ENCODE data around the gene REV1. TPM values are rescaled to one million over a fixed set of nuclear protein-coding genes. Genes with fewer than 3 reads are reported as not detected.

REV1 gene
- total and polyA plus RNA-seq, 2 of the 4 experiments (the other 2 are of a cell fraction), result 13.4 to 30.1 TPM

GRCh38 chr2:99495115-99495860 is 5.5 kb upstream of the REV1 start:
- intact Hi-C loops (cut with micrococcal nuclease), result loop anchor here (10.0 kb wide), 1 partner anchor 660 kb away; no protein-coding TSS in a partner anchor

More at GRCh38 chr2:99495115-99495860, 5.5 kb upstream of the REV1 start:
- no CpG with 5 or more reads among the region's 4 CpGs for WGBS, 2 experiments (ENCODE audit: extremely low coverage in 2 of 2, insufficient read length in 1 of 2)
- Histone ChIP-seq H3K27ac (ENCODE audit: insufficient read depth, low read length) (no peak overlapping the region), H2BK20ac (ENCODE audit: low read depth, low read length) (no peak overlapping the region), H3K4me2 (ENCODE audit: low read depth, low read length) (no peak overlapping the region), H3K56ac (ENCODE audit: extremely low read depth, insufficient read depth, low read length) (no peak overlapping the region), H3K4me3 (ENCODE audit: insufficient read depth, low read depth, low read length) (no peak overlapping the region), H4K5ac (ENCODE audit: low read depth, low read length) (no peak overlapping the region), H3K23ac (ENCODE audit: low read depth, low read length) (no peak overlapping the region), H2AFZ (replicated peaks; ENCODE audit: low read length, poor library complexity) (no peak overlapping the region), H3K14ac (replicated peaks; ENCODE audit: low read depth, low read length) (no peak overlapping the region), H3K79me1 (ENCODE audit: low read depth in 1 of 2, low read length in 2 of 2) (no peaks in the 10 kb centered on the region), H3K9me3 (ENCODE audit: control insufficient read depth, insufficient read depth, low read length) (no peaks in the 10 kb centered on the region), H2BK15ac (ENCODE audit: low read depth, low read length) (no peak overlapping the region), H4K20me1 (ENCODE audit: insufficient read depth, low read length) (0 out of 2 replicates have a peak, but pooled peaks cover under 1% of the 10 kb centered on the region), H2AK5ac (ENCODE audit: low read depth, low read length) (no peak overlapping the region), H4K8ac (ENCODE audit: low read depth in 2 of 2, low read length in 2 of 2) (no peak overlapping the region), H3K18ac (ENCODE audit: low read depth, low read length) (no peak overlapping the region), H3K9me1 (ENCODE audit: insufficient read depth, low read length) (no peaks in the 10 kb centered on the region), H3K4ac (ENCODE audit: low read depth, low read length) (no peak overlapping the region), H3K27me3 (ENCODE audit: control insufficient read depth, insufficient read depth, low read length) (peaks cover 33% of the 10 kb centered on the region), H3K4me1 (ENCODE audit: control insufficient read depth, insufficient read depth, low read length) (no peaks in the 10 kb centered on the region), H3K36me3 (ENCODE audit: control insufficient read depth, insufficient read depth, low read length) (no peaks in the 10 kb centered on the region), H2BK120ac (ENCODE audit: low read depth, low read length) (no peak overlapping the region), H2AK9ac (replicated peaks; ENCODE audit: low read depth, low read length, poor library complexity) (no peak overlapping the region), H3K9ac (ENCODE audit: low read depth, low read length) (no peak overlapping the region), H4K91ac (ENCODE audit: insufficient read depth, low read depth, low read length) (no peak overlapping the region), H2BK5ac (ENCODE audit: low read depth, low read length, poor library complexity, severe bottlenecking) (no peak overlapping the region)
- DNase-seq, result no peak
- ATAC-seq (ENCODE audit: low read depth), result no peak
- dilution Hi-C loops (cut with HindIII; ENCODE audit: low sequenced_read_pairs, unreplicated experiment) (no loop called here), in situ Hi-C loops (cut with MboI; ENCODE audit: low sequenced_read_pairs) (no loop called here)
- ChIA-PET POLR2A (ENCODE audit: unreplicated experiment) (no interaction called here), CTCF (no interaction called here)
- no TSS peak for BruUV-seq (replicated peaks)
- no peak for TF ChIP-seq MXI1 (IDR thresholded peaks at IDR 0.05; ENCODE audit: borderline replicate concordance, low read depth, low read length)
- no peak for TF ChIP-seq FOS (IDR thresholded peaks at IDR 0.05; ENCODE audit: low read depth, low read length)
- TF ChIP-seq RCOR1 (IDR thresholded peaks at IDR 0.05; ENCODE audit: insufficient replicate concordance, low read length), result no peak
- TF ChIP-seq MAZ (IDR thresholded peaks at IDR 0.05; ENCODE audit: borderline replicate concordance, low read depth, low read length), result no peak
- no peak for TF ChIP-seq USF2 (IDR thresholded peaks at IDR 0.05; ENCODE audit: low read depth, low read length)
- TF ChIP-seq ELK1 (IDR thresholded peaks at IDR 0.05; ENCODE audit: borderline replicate concordance, low read depth, low read length), result no peak
- no peak for TF ChIP-seq CTCF (conservative IDR thresholded peaks at IDR 0.05; ENCODE audit: low read depth, low read length)
- TF ChIP-seq SMC3 (IDR thresholded peaks at IDR 0.05; ENCODE audit: low read depth, low read length), result no peak
- no peak for TF ChIP-seq NFE2L2 (IDR thresholded peaks at IDR 0.05; ENCODE audit: low read depth, low read length)
- no peak for TF ChIP-seq CHD1 (IDR thresholded peaks at IDR 0.05; ENCODE audit: low read depth, low read length)
- TF ChIP-seq CEBPB (IDR thresholded peaks at IDR 0.05; ENCODE audit: low read depth, low read length), result no peak
- TF ChIP-seq RAD21 (IDR thresholded peaks at IDR 0.05; ENCODE audit: low read length), result no peak
- no peak for TF ChIP-seq BHLHE40 (IDR thresholded peaks at IDR 0.05; ENCODE audit: low read depth, low read length)
- TF ChIP-seq POLR2A (IDR thresholded peaks at IDR 0.05; ENCODE audit: low read depth, low read length), result no peak
- TF ChIP-seq MAFK (IDR thresholded peaks at IDR 0.05; ENCODE audit: low read depth, low read length), result no peak
- TF ChIP-seq RFX5 (IDR thresholded peaks at IDR 0.05; ENCODE audit: low read depth, low read length), result no peak
